Mucosa of stomach (tissue), 1 donor: ENCODE data around the gene SETBP1.

Experiments
- H3K27me3 ChIP-seq: one replicate; pipeline ENCODE4 v1.7.0; 2013; ENCODE audit warnings: mild to moderate bottlenecking, low read length; ENCODE audit not compliant: control insufficient read depth, insufficient read depth
- H3K36me3 ChIP-seq: one replicate; pipeline ENCODE4 v1.7.0; 2013; ENCODE audit warnings: low read length; ENCODE audit not compliant: control insufficient read depth, insufficient read depth
- H3K4me1 ChIP-seq: one replicate; pipeline ENCODE4 v1.7.0; 2013; ENCODE audit warnings: mild to moderate bottlenecking, low read length; ENCODE audit not compliant: control insufficient read depth, insufficient read depth
- H3K4me3 ChIP-seq: one replicate; pipeline ENCODE4 v1.7.0; 2013; ENCODE audit warnings: low read length
- H3K9ac ChIP-seq: one replicate; pipeline ENCODE4 v1.7.0; 2013; ENCODE audit warnings: mild to moderate bottlenecking, low read length, moderate library complexity
- H3K9me3 ChIP-seq: one replicate; pipeline ENCODE4 v1.7.0; 2013; ENCODE audit warnings: mild to moderate bottlenecking, low read length, moderate library complexity; ENCODE audit not compliant: control insufficient read depth
- donor health status: Pancreatic carcinoma.

Gene SETBP1

GRCh38 chr18:45009756-45010155 lies 329.1 kb downstream of the SETBP1 start:
- H3K9ac ChIP-seq = no peak overlapping the region
- peaks cover 8% of the 10 kb centered on the region for H3K4me1 ChIP-seq
- no peaks in the 10 kb centered on the region for H3K9me3 ChIP-seq
- H3K27me3 ChIP-seq = no peaks in the 10 kb centered on the region
- no peaks in the 10 kb centered on the region for H3K36me3 ChIP-seq
- no peak overlapping the region for H3K4me3 ChIP-seq

- H3K4me3 ChIP-seq = no peak overlapping the region
- H3K27me3 ChIP-seq = no peaks in the 10 kb centered on the region
- H3K9me3 ChIP-seq = no peaks in the 10 kb centered on the region
- H3K4me1 ChIP-seq = peaks cover 8% of the 10 kb centered on the region
- no peaks in the 10 kb centered on the region for H3K36me3 ChIP-seq
- H3K9ac ChIP-seq = no peak overlapping the region
These were observed 331.6 kb downstream of the SETBP1 start for GRCh38 chr18:45012286-45012685.

- Histone ChIP-seq H3K27me3 (no peaks in the 10 kb centered on the region), H3K4me1 (peaks cover 8% of the 10 kb centered on the region), H3K9me3 (no peaks in the 10 kb centered on the region), H3K9ac (no peak overlapping the region), H3K4me3 (no peak overlapping the region), H3K36me3 (no peaks in the 10 kb centered on the region)
These were observed 333.4 kb downstream of the SETBP1 start for GRCh38 chr18:45014047-45014501.

DNA sequence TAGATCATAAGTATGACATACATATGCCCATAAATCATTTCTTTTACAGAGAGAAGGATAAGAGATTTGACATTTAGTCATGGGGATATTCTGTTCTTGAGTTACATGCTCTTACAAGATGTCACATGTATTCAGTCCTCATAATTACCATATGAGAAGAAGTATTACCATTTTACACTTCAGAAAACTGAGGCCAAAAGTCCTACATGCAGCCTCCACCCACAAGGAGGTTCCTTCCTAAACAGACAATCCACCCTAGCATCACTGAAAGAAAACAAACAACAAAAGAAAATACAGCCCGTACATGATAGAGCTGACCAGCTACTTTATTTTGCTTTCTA lies 335.1 kb downstream of the SETBP1 start:
- Histone ChIP-seq H3K4me1 (no peaks in the 10 kb centered on the region), H3K9ac (no peak overlapping the region), H3K27me3 (no peaks in the 10 kb centered on the region), H3K9me3 (no peaks in the 10 kb centered on the region), H3K36me3 (no peaks in the 10 kb centered on the region), H3K4me3 (no peak overlapping the region)

- Histone ChIP-seq H3K9ac (no peak overlapping the region), H3K4me1 (no peaks in the 10 kb centered on the region), H3K36me3 (no peaks in the 10 kb centered on the region), H3K27me3 (no peaks in the 10 kb centered on the region), H3K9me3 (no peaks in the 10 kb centered on the region), H3K4me3 (no peak overlapping the region)
These were observed 338.8 kb downstream of the SETBP1 start for GRCh38 chr18:45019469-45019868.

DNA sequence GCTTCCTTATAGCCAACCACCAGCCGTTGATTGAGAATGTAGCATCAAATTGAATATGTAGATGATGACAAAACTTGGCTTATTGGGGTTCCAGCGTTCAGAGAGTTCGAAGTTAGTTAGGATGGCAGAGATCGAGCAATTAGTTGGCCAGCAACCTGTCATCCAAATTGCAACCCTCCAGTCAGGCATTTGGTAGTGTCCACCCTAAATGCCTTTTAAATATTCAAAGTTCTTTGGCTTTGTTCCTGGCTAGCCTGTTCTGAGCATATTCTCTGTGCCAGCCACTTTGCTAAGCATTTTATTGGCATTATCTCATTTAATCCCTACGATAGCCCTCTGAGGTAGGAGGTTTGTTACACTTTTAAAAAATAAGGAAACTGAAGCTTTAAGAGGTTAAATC lies 342.8 kb downstream of the SETBP1 start:
- H3K9me3 ChIP-seq = no peaks in the 10 kb centered on the region
- H3K27me3 ChIP-seq = no peaks in the 10 kb centered on the region
- no peak overlapping the region for H3K4me3 ChIP-seq
- no peaks in the 10 kb centered on the region for H3K36me3 ChIP-seq
- no peak overlapping the region for H3K9ac ChIP-seq
- H3K4me1 ChIP-seq = no peaks in the 10 kb centered on the region

DNA sequence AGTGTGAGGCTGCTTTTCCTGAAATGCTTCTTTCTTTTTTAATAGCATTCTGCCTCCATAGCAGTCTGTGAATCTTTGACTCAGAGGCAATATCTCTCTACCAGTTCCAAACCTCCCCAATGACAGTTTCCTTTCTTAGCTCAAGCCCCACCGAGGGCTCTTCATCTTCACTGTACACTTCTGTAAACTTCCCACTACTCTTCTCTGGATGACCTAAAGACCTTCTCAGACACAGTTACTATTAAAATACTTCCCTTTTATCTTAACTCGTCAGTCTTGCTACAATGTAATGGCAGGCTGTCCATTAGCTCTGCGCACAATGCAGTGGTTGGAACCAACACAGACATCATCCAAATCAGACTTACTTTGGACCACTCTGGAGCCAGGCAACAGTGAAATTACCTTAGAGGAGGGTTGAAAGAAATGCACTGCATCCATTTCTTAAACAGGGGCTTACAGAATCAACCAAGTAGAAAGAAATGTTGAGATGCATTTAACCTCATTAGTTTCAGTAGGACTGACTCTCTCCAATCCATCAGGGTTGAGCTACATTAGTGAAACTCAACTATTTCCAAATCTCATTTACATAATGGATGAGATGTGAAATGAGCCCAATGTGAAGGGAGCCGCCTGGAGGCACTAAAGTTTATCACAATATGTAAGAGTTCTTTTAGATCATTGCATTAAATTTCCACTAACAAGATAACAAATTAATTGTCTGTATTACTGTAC lies 343.8 kb downstream of the SETBP1 start:
- no peaks in the 10 kb centered on the region for H3K9me3 ChIP-seq
- H3K4me1 ChIP-seq = no peaks in the 10 kb centered on the region
- no peaks in the 10 kb centered on the region for H3K27me3 ChIP-seq
- no peaks in the 10 kb centered on the region for H3K36me3 ChIP-seq
- H3K4me3 ChIP-seq = no peak overlapping the region
- no peak overlapping the region for H3K9ac ChIP-seq

DNA sequence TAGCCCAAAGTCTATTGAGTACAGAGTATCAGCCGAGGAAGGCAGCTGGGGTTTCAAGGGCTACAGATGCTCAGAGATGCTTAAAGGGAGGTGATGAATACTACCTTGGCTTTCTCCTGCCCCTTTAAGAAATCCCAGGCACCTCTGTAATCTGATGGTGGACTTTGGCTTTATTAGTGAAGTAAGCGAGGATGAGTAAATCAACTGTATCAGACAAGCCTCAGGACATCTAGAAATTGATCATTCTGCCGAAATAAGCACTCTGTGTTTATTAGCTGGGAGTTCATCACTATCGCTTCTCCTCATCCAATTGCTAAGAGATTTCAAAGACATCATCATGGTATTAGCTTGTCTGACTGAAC lies 344.4 kb downstream of the SETBP1 start:
- Histone ChIP-seq H3K27me3 (no peaks in the 10 kb centered on the region), H3K4me3 (no peak overlapping the region), H3K36me3 (no peaks in the 10 kb centered on the region), H3K9ac (no peak overlapping the region), H3K9me3 (no peaks in the 10 kb centered on the region), H3K4me1 (no peaks in the 10 kb centered on the region)

GRCh38 chr18:45026162-45026561 lies 345.5 kb downstream of the SETBP1 start:
- Histone ChIP-seq H3K9ac (no peak overlapping the region), H3K36me3 (no peaks in the 10 kb centered on the region), H3K4me3 (no peak overlapping the region), H3K4me1 (no peaks in the 10 kb centered on the region), H3K9me3 (no peaks in the 10 kb centered on the region), H3K27me3 (no peaks in the 10 kb centered on the region)

- Histone ChIP-seq H3K27me3 (no peaks in the 10 kb centered on the region), H3K36me3 (no peaks in the 10 kb centered on the region), H3K9me3 (no peaks in the 10 kb centered on the region), H3K9ac (no peak overlapping the region), H3K4me3 (no peak overlapping the region), H3K4me1 (no peaks in the 10 kb centered on the region)
These were observed 353.5 kb downstream of the SETBP1 start for GRCh38 chr18:45034179-45034578.

GRCh38 chr18:45037618-45038017 lies 356.9 kb downstream of the SETBP1 start:
- Histone ChIP-seq H3K4me1 (no peaks in the 10 kb centered on the region), H3K9ac (no peak overlapping the region), H3K9me3 (no peaks in the 10 kb centered on the region), H3K36me3 (no peaks in the 10 kb centered on the region), H3K4me3 (no peak overlapping the region), H3K27me3 (no peaks in the 10 kb centered on the region)

DNA sequence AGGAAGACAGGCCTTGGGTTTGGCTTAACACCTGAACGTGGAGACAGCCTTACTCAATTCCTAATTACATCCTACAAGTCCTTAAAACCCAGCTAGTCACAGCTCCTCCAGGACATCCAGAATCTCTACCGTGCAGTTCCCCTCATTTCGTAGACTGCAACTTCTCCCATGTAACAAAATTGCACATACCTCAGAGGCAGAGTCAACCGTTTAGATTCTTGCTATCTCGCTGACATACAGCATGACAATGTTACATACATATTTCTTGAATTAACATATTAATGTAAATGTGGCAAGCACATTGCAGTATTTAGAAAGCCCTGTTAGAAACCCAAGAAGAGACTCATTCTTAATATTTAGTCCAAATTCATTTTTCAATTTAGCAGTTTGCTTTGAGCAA lies 358.7 kb downstream of the SETBP1 start:
- Histone ChIP-seq H3K9me3 (no peaks in the 10 kb centered on the region), H3K4me3 (no peak overlapping the region), H3K9ac (no peak overlapping the region), H3K4me1 (no peaks in the 10 kb centered on the region), H3K36me3 (no peaks in the 10 kb centered on the region), H3K27me3 (no peaks in the 10 kb centered on the region)

- no peaks in the 10 kb centered on the region for H3K36me3 ChIP-seq
- H3K4me1 ChIP-seq = no peaks in the 10 kb centered on the region
- H3K9me3 ChIP-seq = no peaks in the 10 kb centered on the region
- H3K9ac ChIP-seq = no peak overlapping the region
- no peak overlapping the region for H3K4me3 ChIP-seq
- no peaks in the 10 kb centered on the region for H3K27me3 ChIP-seq
These were observed 360.2 kb downstream of the SETBP1 start for GRCh38 chr18:45040879-45041278.
